ENCODE data around the gene BMAL2. TPM values are rescaled to one million over a fixed set of nuclear protein-coding genes. Genes with fewer than 3 reads are reported as not detected.

BMAL2 gene
- total RNA-seq, 1 experiment from 2014 or later, result 43.9 TPM

DNA sequence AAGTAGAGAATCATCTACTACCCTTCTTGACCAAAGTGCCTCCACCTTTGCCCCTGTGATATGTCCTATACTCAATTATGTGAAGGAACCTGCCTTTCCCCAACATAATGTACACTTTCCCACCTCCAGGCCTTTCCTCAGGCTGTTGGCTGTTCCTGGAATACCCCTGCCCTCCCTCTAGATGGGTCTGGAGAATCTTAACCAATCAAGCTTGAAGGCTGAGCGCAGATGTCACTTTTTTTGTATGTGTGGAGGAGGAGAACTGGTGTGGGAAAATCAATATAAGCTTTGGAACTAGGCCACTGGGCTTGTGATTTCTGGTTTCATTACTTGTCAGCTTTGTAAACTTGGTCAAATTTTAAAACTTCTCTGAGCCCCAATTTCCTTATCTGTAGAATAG is 4.7 kb downstream of the BMAL2 start:
- CTCF ChIA-PET, result no interaction called here
- ATAC-seq (no peak), DNase-seq (ENCODE audit: low read depth, low spot score) (no peak)
- no peaks in the 10 kb centered on the region for H3K9me3 ChIP-seq (ENCODE audit: control insufficient read depth, insufficient read depth, low read depth, low read length)
- no TSS peak for BruUV-seq (replicated peaks)
- TF ChIP-seq CTCF (IDR thresholded peaks at IDR 0.05) (no peak), POLR2AphosphoS5 (IDR thresholded peaks at IDR 0.05; ENCODE audit: low read depth, low read length) (no peak), SIN3A (IDR thresholded peaks at IDR 0.05; ENCODE audit: borderline replicate concordance, insufficient read depth, low read depth, low read length) (no peak), TCF7L2 (IDR thresholded peaks at IDR 0.05; ENCODE audit: low read depth, low read length) (no peak)
- TF ChIP-seq, protein P1, sequence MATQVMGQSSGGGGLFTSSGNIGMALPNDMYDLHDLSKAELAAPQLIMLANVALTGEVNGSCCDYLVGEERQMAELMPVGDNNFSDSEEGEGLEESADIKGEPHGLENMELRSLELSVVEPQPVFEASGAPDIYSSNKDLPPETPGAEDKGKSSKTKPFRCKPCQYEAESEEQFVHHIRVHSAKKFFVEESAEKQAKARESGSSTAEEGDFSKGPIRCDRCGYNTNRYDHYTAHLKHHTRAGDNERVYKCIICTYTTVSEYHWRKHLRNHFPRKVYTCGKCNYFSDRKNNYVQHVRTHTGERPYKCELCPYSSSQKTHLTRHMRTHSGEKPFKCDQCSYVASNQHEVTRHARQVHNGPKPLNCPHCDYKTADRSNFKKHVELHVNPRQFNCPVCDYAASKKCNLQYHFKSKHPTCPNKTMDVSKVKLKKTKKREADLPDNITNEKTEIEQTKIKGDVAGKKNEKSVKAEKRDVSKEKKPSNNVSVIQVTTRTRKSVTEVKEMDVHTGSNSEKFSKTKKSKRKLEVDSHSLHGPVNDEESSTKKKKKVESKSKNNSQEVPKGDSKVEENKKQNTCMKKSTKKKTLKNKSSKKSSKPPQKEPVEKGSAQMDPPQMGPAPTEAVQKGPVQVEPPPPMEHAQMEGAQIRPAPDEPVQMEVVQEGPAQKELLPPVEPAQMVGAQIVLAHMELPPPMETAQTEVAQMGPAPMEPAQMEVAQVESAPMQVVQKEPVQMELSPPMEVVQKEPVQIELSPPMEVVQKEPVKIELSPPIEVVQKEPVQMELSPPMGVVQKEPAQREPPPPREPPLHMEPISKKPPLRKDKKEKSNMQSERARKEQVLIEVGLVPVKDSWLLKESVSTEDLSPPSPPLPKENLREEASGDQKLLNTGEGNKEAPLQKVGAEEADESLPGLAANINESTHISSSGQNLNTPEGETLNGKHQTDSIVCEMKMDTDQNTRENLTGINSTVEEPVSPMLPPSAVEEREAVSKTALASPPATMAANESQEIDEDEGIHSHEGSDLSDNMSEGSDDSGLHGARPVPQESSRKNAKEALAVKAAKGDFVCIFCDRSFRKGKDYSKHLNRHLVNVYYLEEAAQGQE (IDR thresholded peaks at IDR 0.05; ENCODE audit: insufficient read depth in 1 of 2, low read depth in 2 of 2, low read length in 1 of 2), result no peak
- no peak overlapping the region for H3K4me3 ChIP-seq (ENCODE audit: low read depth in 2 of 2, low read length in 2 of 2)
- no peaks in the 10 kb centered on the region for H3K27me3 ChIP-seq (ENCODE audit: control insufficient read depth, insufficient read depth, low read length)
- peaks cover 29% of the 10 kb centered on the region for H3K4me1 ChIP-seq (ENCODE audit: control insufficient read depth, insufficient read depth, low read length)
- intact Hi-C loops (cut with micrococcal nuclease; ENCODE audit: unreplicated experiment), result loop anchor here (2.0 to 10.0 kb wide), 3 partner anchors 19 to 367 kb away; no protein-coding TSS in a partner anchor
- no peak overlapping the region for H3K27ac ChIP-seq (ENCODE audit: low read length)
- POLR2A ChIA-PET, result interaction anchor here (0.7 to 0.8 kb wide), 3 partner anchors 13 to 148 kb away, joined by 3 to 15 read pairs (median 7); no protein-coding TSS in a partner anchor
- H3K36me3 ChIP-seq (ENCODE audit: control insufficient read depth, insufficient read depth, low read length), result no peaks in the 10 kb centered on the region
- in situ Hi-C loops (cut with HindIII; ENCODE audit: low pct_unique_long_range_greater_than_20kb, low sequenced_read_pairs), result no loop called here

DNA sequence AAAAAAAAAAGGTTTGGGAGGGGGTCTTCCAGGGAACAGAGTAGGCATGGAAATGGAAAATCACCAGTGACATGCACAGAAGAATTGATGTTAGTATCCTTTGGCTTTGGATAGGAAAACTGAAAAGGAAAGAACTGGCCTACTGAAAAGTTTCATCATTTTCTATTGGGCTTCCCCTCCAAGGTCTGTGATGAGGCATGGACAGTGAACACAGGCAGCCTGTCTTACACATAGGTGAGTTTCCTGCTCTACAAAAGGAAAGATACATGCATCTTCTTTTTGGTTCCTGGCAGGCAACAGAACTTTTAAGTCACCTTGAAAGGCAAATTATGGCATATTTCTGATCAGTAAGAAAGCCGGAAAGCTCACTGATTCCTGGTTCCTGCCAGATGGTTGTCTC is 5.8 kb downstream of the BMAL2 start:
- POLR2A ChIA-PET, result interaction anchor here (0.5 to 0.8 kb wide), 2 partner anchors 57 to 270 kb away, joined by 7 to 15 read pairs; no protein-coding TSS in a partner anchor
- no peak overlapping the region; the same call in 1 of the 2 replicates for H3K27ac ChIP-seq (ENCODE audit: low read length)
- peaks cover 36% of the 10 kb centered on the region for H3K4me1 ChIP-seq (ENCODE audit: control insufficient read depth, insufficient read depth, low read length)
- no peak overlapping the region for H3K4me3 ChIP-seq (ENCODE audit: low read depth in 2 of 2, low read length in 2 of 2)
- no peaks in the 10 kb centered on the region for H3K36me3 ChIP-seq (ENCODE audit: control insufficient read depth, insufficient read depth, low read length)
- H3K9me3 ChIP-seq (ENCODE audit: control insufficient read depth, insufficient read depth, low read depth, low read length), result no peaks in the 10 kb centered on the region
- intact Hi-C loops (cut with micrococcal nuclease; ENCODE audit: unreplicated experiment) (loop anchor here (10.0 kb wide), 2 partner anchors 46 to 366 kb away; no protein-coding TSS in a partner anchor), in situ Hi-C loops (cut with HindIII; ENCODE audit: low pct_unique_long_range_greater_than_20kb, low sequenced_read_pairs) (no loop called here)
- TF ChIP-seq POLR2AphosphoS5 (IDR thresholded peaks at IDR 0.05; ENCODE audit: low read depth, low read length), result no peak
- TF ChIP-seq, protein P1 (IDR thresholded peaks at IDR 0.05; ENCODE audit: insufficient read depth in 1 of 2, low read depth in 2 of 2, low read length in 1 of 2), result no peak
- TF ChIP-seq TCF7L2 (IDR thresholded peaks at IDR 0.05; ENCODE audit: low read depth, low read length), result no peak
- TF ChIP-seq CTCF (IDR thresholded peaks at IDR 0.05), result no peak
- TF ChIP-seq SIN3A (IDR thresholded peaks at IDR 0.05; ENCODE audit: borderline replicate concordance, insufficient read depth, low read depth, low read length), result no peak
- BruUV-seq (replicated peaks), result no TSS peak
- CTCF ChIA-PET, result no interaction called here
- DNase-seq (ENCODE audit: low read depth, low spot score) (no peak), ATAC-seq (no peak)
- H3K27me3 ChIP-seq (ENCODE audit: control insufficient read depth, insufficient read depth, low read length), result no peaks in the 10 kb centered on the region
